ENCODE results near the gene CLPSL1. TPM values are rescaled to one million over a fixed set of nuclear protein-coding genes. Genes with fewer than 3 reads are reported as not detected.

The CLPSL1 gene
- total RNA-seq, 1 donor from 2014 or later: not detected

GRCh38 chr6:35795453-35796071, 14.7 kb downstream of the CLPSL1 start:
- DNase-seq (ENCODE audit: low spot score): no peak

DNA sequence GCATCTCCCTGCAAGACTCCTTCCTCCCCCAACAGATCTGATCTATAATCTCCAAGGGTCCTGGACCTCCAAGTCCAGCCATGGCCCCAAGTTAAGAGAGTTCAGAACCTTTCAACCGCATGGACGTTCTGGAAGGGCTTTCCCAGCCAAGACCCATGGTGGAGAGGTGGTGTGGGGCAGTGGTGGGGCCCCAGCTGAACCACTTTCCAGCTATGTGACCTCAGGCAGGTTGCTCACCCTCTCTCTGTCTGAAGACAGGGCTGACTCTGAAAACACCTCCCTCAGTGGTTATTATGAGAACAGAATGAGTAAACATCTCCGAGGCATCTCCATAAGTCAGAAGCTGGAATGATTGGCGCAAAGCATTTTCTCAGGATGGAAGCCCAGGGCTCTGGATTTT, 15.4 kb downstream of the CLPSL1 start:
- no peak for DNase-seq (ENCODE audit: low spot score)

GRCh38 chr6:35797837-35798526, 17.2 kb downstream of the CLPSL1 start:
- DNase-seq (ENCODE audit: low spot score): no peak

DNA sequence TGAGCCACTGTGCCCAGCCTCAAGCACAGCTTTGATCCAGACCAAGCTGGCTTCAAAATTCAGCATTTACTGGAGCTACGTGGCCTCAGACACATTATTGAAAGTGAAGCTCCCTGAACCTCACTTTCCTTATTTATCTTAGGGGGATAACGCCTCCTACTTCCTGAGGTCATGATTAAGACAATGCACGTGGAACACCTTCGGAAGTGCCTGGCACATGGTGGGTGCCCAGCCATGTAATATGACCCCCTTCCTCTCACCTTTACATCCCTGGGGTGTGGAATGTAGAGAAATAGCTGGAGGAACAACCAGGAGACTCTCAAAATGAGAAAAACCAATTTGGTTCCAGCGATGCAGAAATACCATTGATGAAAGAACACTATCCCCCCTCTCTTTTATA, 17.9 kb downstream of the CLPSL1 start:
- no peak for DNase-seq (ENCODE audit: low spot score)

- no peak for DNase-seq (ENCODE audit: low spot score)
Measured at GRCh38 chr6:35801148-35801547, 20.3 kb downstream of the CLPSL1 start.

GRCh38 chr6:35804996-35805736, 24.3 kb downstream of the CLPSL1 start, which contains the start of gene LHFPL5:
TSS of gene LHFPL5 (plus strand) at chr6:35805352. CDS start at chr6:35805671, 319 bp downstream.
- DNase-seq (ENCODE audit: low spot score): peak; percentile 53

DNA sequence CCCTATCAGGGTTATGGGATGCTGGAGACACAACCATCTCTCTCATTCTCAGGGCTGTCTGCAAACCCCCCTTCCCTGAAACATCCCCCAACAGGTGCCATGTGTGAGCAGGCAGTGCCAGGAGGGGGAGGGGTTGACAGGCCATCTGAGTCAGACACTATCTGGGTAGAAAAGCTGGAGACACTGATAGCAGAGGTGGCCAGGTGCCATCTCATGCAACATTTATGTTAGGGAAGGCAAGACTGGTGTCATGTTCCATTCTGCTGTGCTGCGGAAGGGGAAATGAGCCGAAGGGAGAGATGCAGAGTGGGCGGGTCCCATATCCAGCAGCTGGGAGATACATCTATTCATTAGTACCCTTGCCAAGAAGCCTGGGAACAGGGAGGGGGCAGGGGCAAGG, 27.9 kb downstream of the CLPSL1 start:
- no peak for DNase-seq (ENCODE audit: low spot score)

- DNase-seq (ENCODE audit: low spot score): no peak
Measured at GRCh38 chr6:35809809-35810208, 29.0 kb downstream of the CLPSL1 start.

DNA sequence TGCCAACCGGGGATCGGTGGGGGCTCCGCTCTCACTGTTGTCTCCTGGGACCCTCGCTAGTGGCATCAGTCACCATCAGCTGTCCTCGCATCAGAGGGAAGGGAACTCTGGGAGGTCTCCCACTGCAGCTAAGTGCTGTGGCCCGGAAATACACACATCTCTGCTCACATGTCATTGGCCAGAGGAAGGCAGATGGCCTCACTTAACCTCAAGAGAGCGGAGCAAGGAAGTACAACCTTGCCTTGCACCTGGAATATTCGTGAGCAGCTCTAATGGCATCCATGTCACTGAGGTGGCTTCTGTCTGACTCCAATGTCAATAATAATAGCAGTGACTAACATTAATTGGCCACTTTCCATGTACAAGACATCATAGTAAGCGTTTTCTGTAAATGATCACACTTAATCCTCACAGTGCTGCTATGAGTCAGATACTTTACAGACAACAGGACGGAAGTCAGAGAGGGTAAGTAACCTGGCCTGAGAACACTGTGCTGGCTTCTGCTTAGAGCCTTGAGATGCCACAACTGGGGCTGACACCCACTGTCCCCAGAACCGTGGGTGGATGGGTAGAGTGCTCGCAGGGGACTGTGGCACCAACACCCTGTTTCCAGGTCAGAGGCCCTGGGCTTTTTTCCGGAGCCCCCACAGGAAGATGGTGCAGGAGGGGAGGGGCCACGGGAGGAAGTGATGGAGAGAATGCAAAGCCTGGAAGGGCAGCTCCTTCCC, 30.3 kb downstream of the CLPSL1 start:
- peak; percentile 59 for DNase-seq (ENCODE audit: low spot score)

DNA sequence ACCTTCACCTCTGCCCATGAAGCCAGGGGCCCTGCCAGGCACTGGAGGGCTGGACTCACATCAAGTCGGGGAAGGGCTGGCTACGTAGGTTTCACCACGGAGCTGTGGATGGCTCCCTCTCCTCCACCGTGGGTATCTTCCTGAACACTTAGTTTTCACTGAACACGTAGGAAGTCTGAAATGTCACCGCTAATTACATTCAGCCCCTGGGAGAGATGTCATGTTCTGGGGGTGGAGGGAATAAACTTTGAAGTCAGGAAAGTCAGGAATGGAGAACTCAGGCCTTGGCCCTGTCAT, 30.8 kb downstream of the CLPSL1 start:
- no peak for DNase-seq (ENCODE audit: low spot score)

DNA sequence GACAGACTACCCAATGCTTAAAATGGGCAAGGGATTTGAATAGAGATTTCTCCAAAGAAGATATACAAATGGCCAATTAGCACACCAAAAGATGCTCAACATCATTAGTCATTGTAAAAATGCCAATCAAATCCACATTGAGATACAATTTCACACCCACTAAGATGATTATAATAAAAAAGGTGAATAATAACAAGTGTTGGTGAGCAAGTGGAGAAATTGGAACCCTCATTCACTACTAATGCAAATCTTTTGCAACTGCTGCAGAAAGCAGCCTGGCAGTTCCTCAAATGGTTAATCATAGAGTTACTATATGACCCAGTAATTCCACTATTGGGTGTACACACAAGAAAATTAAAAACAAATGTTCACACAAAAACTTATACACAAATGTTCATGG, 36.7 kb downstream of the CLPSL1 start:
- DNase-seq (ENCODE audit: low spot score): no peak

DNA sequence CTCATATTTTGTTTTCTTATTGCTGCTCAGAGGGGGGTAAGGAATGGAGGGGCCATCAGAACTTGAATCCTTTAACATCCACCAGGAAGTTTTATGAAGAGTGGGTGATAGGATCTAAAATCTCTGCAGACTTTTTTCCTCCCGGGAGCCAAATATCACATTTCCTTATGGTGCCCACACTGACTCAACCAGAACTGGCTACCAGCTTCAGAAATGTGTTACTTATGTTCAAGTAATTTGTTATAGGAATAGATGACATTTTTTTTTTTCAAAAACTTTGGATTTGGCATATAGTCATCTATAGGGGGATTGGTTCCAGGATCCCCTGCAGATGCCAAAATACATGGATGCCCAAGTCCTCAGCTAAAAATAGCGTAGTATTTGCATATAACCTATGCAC, 42.8 kb downstream of the CLPSL1 start:
- no peak for DNase-seq (ENCODE audit: low spot score)

DNA sequence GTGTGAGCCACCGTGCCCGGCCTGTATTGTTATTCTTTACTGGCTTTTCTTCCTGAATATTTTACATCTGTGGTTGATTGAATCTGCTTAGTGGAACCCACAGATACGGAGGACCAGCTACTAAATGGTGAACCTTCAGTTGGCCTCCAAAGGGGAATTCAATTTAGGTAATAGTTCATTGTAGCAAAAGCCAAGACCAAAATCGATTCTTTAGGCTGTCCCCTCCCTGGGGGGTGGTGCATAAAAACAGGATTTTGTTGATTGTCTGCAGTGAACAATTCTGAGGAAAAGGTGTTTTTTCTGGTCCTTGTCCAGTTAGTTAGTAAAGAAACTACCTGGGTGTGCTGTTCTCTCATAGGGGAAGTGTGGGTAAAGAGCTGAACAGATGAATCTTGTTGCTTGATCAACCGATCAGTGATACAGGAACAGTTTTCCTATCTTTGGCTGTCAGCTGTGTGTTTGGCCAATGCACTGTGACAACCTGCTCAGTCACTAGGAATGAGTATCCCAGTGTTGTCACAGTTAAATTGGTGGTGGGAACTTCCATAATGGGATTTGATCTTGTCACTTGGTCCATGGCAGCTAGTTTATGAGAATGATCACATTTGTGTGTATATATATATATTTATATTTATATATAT, 43.9 kb downstream of the CLPSL1 start:
- DNase-seq (ENCODE audit: low spot score): no peak

DNA sequence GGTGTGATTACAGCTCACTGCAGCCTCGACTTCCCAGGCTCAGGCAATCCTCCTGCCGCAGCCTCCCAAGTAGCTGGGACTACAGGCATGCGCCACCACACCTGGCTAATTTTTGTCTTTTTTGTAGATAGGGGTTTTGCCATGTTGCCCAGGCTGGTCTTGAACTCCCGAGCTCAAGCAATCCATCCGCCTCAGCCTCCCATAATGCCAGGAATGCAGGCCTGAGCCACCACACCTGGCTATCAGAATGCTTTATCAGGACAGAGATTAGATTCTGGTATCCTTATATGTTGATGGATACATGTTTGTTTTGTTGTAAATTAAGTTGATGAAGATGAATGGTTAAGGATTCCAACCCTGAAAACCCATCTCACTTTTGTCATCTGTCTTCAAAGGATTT, 48.5 kb downstream of the CLPSL1 start:
- no peak for DNase-seq (ENCODE audit: low spot score)

DNA sequence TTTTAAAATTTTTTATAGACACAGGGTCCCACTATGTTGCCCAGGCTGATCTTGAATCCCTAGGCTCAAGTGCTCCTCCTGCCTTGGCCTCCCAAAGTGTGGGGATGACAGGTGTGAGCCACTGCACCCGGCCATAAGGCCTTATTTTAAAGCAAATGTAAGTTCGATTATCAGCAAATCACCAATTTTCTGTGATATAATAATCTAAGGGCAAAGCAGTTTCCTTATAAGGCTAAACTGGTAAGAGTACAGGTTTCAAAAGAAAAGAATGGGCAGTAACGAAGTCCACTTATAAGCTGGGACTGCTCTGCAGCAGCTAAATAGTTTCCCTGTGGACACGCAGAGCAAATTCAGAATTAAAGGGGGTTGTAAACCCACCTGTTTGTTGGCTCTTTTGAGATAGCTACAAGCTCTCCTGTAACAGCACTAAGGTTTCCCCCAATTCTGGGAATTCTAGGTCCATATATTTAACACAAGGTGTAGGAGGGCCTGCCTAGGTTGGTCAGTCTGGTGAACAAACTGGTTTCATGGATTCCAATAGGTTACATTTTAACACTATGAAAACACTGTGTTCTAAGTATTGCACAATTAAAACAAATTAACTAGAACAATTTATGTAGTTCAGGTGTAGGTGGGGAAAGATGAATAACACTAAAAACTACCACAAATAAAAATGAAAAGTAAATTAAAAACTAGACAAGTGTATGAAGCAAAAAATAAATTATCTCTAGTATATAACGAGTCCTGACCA, 50.6 kb downstream of the CLPSL1 start:
- no peak for DNase-seq (ENCODE audit: low spot score)

DNA sequence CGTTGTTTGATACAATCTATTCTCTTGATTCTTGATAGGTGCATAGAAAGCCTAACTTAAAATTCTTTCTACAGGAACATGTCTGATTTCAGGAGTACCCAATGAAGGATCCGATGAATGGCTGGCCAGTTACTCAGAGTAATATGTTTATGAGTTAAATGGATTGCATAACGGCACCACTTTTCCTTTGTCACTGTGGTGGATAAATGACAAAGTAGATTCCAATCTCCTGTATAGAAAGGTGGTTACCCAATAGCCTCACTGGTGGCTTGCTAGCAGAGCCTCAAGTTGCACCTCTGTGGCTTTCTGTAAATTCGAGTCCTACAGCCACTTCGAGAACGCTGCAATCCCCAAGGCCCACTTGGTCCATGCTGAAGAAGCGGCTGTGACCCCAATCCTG, 52.7 kb downstream of the CLPSL1 start:
- no peak for DNase-seq (ENCODE audit: low spot score)

Other genes with a start within 250 kb of the CLPSL1 start
- gene FKBP5, start 92.1 kb upstream of the CLPSL1 start, total RNA-seq (ENCODE audit: insufficient read depth, low replicate concordance): 21.7 TPM
- gene ARMC12, start 44.0 kb upstream of the CLPSL1 start, total RNA-seq (ENCODE audit: insufficient read depth, low replicate concordance): not detected
- not detected for gene CLPSL2, start 4.4 kb upstream of the CLPSL1 start, total RNA-seq (ENCODE audit: insufficient read depth, low replicate concordance)
- gene CLPS, start 16.3 kb downstream of the CLPSL1 start, total RNA-seq (ENCODE audit: insufficient read depth, low replicate concordance): not detected
- 0.24 TPM for gene LHFPL5, start 24.3 kb downstream of the CLPSL1 start, total RNA-seq (ENCODE audit: insufficient read depth, low replicate concordance)
- 55.4 TPM for gene SRPK1, start 140.1 kb downstream of the CLPSL1 start, total RNA-seq (ENCODE audit: insufficient read depth, low replicate concordance)
- 3.1 TPM for gene SLC26A8, start 243.6 kb downstream of the CLPSL1 start, total RNA-seq (ENCODE audit: insufficient read depth, low replicate concordance)
- 68.9 TPM for gene MAPK14, start 246.8 kb downstream of the CLPSL1 start, total RNA-seq (ENCODE audit: insufficient read depth, low replicate concordance)